ENCODE results near the gene SBNO2.

DNA sequence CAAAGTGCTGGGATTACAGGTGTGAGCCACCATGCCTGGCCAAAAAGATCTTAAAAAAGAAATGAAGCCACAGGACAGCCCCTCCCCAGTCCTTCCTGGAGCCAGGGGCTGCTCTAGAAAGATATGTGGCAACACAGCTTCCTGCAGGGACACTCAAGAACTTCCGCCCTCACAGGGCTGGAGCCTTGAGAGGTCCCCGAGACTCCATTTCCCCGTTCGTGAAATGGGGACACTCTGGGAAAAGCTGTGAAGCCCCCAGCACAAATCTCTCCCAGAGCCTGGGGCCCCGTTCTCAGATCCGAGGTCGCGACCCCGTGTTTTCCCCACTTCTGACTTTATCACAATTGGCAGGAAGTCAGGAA lies 72.8 kb downstream of the SBNO2 start:
- no peak for TF ChIP-seq CTCF (IDR thresholded peaks at IDR 0.05; ENCODE audit: borderline replicate concordance, extremely low read depth, low read length, poor library complexity, severe bottlenecking)
- TF ChIP-seq EZH2 (IDR thresholded peaks at IDR 0.05; ENCODE audit: borderline replicate concordance, low read depth, low read length, severe bottlenecking) = no peak
